ENCODE data around the gene MMP11. TPM values are rescaled to one million over a fixed set of nuclear protein-coding genes. Genes with fewer than 3 reads are reported as not detected.

The MMP11 gene
- total RNA-seq, 1 experiment from 2014 or later = 7.4 TPM

DNA sequence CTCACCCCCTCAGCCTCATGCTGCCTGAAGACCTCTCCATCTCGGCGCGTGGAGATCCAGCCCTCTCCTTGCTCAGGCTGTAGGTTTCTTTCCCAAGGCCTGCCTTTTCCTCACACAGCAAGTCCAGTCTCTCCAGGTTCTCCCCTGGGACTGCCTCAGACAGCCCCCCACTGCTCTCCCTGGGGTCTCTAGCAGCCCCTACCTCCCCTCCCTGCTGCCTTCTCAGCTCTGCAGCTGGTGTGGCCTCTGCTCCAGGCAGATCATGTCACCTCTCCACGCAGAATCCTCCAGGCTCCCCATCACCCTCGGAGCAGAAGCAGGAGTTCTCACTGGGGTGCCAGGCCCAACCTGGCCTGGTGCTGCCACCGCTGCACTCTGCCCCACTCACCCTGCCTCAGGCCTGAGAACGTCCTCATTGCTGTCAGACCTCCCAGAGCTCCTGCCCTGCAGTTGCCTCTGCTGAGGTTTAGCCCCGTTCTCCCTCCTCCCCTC lies 29.3 kb downstream of the MMP11 start (continued):
- TF ChIP-seq REST (IDR thresholded peaks at IDR 0.05; ENCODE audit: low read depth) (no peak), EZH2phosphoT487 (IDR thresholded peaks at IDR 0.05; ENCODE audit: borderline replicate concordance) (no peak), JUND (IDR thresholded peaks at IDR 0.05) (no peak)

DNA sequence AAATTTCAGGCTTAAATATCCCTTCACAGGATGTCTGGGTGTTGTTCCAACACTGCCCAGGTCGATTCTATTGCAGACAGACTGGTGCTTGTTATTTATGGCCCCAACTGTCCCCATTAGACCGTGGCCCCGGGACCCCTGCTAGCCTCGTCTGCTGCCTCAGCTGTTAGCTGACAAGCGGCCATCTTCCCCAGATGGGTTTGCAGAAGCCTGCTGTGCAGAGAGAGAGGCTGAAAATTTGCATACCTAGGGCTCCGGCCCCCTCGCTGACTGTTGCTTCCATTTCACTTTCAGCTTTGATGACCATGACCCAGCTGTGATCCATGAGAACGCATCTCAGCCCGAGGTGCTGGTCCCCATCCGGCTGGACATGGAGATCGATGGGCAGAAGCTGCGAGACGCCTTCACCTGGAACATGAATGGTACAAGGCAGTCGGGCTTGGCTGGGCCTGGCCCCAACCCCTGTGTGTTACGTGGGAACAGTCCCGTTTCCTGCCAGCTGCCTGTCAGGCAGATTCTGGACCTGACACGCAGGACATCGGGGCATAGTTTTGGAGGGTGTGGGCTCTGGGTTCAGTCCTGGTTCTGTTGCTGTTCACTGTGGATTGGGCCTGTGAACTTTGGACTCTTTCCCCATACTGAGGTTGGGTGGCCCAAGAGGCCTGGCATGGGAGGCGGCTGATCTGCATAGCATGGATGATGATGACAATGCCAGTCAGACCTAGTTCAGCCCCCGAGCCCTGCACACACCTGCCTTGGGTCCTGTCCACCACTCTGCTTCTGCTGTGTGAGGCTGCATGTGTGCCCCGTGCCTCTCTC lies 30.6 kb downstream of the MMP11 start:
- Histone ChIP-seq H3K4me3 (replicated peaks in 1 of 2; ENCODE audit: low read depth in 1 of 2, low read length in 2 of 2) (no peak overlapping the region), H3K36me3 (ENCODE audit: control insufficient read depth in 1 of 2, insufficient read depth in 2 of 2, low read length in 2 of 2) (peaks cover 39 to 50% of the 10 kb centered on the region in 2 experiments), H3K9me3 (ENCODE audit: control insufficient read depth in 1 of 2, insufficient read depth in 1 of 2, low read depth in 1 of 2, low read length in 2 of 2) (no peaks in the 10 kb centered on the region), H3K27me3 (ENCODE audit: insufficient read depth, low read length) (no peaks in the 10 kb centered on the region), H3K27ac (ENCODE audit: low read depth, low read length) (no peak overlapping the region), H3K4me1 (ENCODE audit: control insufficient read depth in 1 of 2, insufficient read depth in 2 of 2, low read length in 2 of 2) (no peaks in the 10 kb centered on the region), H3K9ac (ENCODE audit: low read length) (no peak overlapping the region), H3K9me2 (ENCODE audit: insufficient read depth) (no peaks in the 10 kb centered on the region), H3K4me2 (ENCODE audit: low read length) (no peak overlapping the region), H4K20me1 (ENCODE audit: insufficient read depth) (no peaks in the 10 kb centered on the region), H2AFZ (ENCODE audit: low read depth, low read length, poor library complexity, severe bottlenecking) (no peak overlapping the region), H3K79me2 (ENCODE audit: insufficient read depth, low read length) (no peaks in the 10 kb centered on the region)
- intact Hi-C loops (cut with micrococcal nuclease) = no loop called here
- DNase-seq (ENCODE audit: low read depth, low spot score) (no peak), ATAC-seq (no peak)
- RAD21 ChIA-PET (ENCODE audit: low non-redundant PET in 1 of 2, low total read pairs in 2 of 2, uncharacterized antibody in 2 of 2, unreplicated experiment in 2 of 2) = no interaction called here
- BruUV-seq (replicated peaks) = no TSS peak
- no peak for TF ChIP-seq EZH2 (IDR thresholded peaks at IDR 0.05)
- no peak for TF ChIP-seq FOSL1 (IDR thresholded peaks at IDR 0.05; ENCODE audit: low read depth)
- TF ChIP-seq POLR2A (IDR thresholded peaks at IDR 0.05; ENCODE audit: borderline replicate concordance, extremely low read depth, insufficient read depth, insufficient read length) = no peak
- no peak for TF ChIP-seq SRF (IDR thresholded peaks at IDR 0.05; ENCODE audit: low read depth)
- TF ChIP-seq POLR2AphosphoS5 (IDR thresholded peaks at IDR 0.05; ENCODE audit: low read depth, low read length) = no peak
- TF ChIP-seq, protein P1, sequence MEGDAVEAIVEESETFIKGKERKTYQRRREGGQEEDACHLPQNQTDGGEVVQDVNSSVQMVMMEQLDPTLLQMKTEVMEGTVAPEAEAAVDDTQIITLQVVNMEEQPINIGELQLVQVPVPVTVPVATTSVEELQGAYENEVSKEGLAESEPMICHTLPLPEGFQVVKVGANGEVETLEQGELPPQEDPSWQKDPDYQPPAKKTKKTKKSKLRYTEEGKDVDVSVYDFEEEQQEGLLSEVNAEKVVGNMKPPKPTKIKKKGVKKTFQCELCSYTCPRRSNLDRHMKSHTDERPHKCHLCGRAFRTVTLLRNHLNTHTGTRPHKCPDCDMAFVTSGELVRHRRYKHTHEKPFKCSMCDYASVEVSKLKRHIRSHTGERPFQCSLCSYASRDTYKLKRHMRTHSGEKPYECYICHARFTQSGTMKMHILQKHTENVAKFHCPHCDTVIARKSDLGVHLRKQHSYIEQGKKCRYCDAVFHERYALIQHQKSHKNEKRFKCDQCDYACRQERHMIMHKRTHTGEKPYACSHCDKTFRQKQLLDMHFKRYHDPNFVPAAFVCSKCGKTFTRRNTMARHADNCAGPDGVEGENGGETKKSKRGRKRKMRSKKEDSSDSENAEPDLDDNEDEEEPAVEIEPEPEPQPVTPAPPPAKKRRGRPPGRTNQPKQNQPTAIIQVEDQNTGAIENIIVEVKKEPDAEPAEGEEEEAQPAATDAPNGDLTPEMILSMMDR (IDR thresholded peaks at IDR 0.05 in 2 of 3, conservative IDR thresholded peaks at IDR 0.05 in 1 of 3; ENCODE audit: borderline replicate concordance in 1 of 3, insufficient read depth in 1 of 3, low read depth in 2 of 3, low read length in 2 of 3) = no peak
- no peak for TF ChIP-seq YY1 (IDR thresholded peaks at IDR 0.05; ENCODE audit: extremely low read depth, insufficient replicate concordance, low read depth, low read length)
- TF ChIP-seq ZFX (IDR thresholded peaks at IDR 0.05) = no peak
- no peak for TF ChIP-seq JUND (IDR thresholded peaks at IDR 0.05)
- no peak for TF ChIP-seq EZH2phosphoT487 (IDR thresholded peaks at IDR 0.05; ENCODE audit: borderline replicate concordance)
- no peak for TF ChIP-seq EGR1 (IDR thresholded peaks at IDR 0.05; ENCODE audit: low read depth)
- TF ChIP-seq ELF1 (IDR thresholded peaks at IDR 0.05; ENCODE audit: borderline replicate concordance, low read depth) = no peak
- TF ChIP-seq ZNF274 (IDR thresholded peaks at IDR 0.05; ENCODE audit: low read depth, low read length) = no peak
- TF ChIP-seq CEBPB (IDR thresholded peaks at IDR 0.05; ENCODE audit: low read depth) = no peak
- POLR2A ChIA-PET = no interaction called here
- CTCF ChIA-PET = no interaction called here

Measured in HCT116 (cell line).